ENCODE data around the gene ADIG.

ADIG gene

DNA sequence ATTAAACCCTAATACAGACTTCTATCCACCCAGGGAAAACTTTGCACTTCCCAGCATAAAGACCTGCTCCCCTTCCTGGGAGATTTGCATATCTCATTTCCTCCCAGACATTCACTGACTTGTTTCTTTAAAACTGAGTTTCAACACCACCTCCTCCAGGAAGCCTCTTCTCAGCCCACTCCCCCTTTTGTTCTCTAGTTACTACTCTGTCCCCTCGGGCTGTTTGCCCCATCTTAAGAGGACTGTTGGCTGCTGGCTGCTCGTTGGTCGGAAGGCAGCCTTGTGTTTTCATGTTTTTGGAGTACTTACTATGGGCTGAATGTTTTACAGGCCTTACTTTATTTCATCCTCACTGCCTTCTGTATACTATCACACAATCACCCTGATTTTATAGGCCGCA, 27.2 kb downstream of the ADIG start:
- Histone ChIP-seq H3K27me3 (ENCODE audit: control insufficient read depth, insufficient read depth, low read length) (peaks cover under 1% of the 10 kb centered on the region), H3K27ac (ENCODE audit: low read length) (no peak overlapping the region), H3K9ac (ENCODE audit: low read length) (no peak overlapping the region), H3K36me3 (ENCODE audit: control insufficient read depth, low read depth, low read length) (no peaks in the 10 kb centered on the region), H3K4me1 (ENCODE audit: control insufficient read depth, low read depth, low read length) (peaks cover 5% of the 10 kb centered on the region), H3K4me3 (ENCODE audit: low read length) (no peak overlapping the region), H3K9me3 (ENCODE audit: control insufficient read depth, low read depth, low read length) (no peaks in the 10 kb centered on the region)

DNA sequence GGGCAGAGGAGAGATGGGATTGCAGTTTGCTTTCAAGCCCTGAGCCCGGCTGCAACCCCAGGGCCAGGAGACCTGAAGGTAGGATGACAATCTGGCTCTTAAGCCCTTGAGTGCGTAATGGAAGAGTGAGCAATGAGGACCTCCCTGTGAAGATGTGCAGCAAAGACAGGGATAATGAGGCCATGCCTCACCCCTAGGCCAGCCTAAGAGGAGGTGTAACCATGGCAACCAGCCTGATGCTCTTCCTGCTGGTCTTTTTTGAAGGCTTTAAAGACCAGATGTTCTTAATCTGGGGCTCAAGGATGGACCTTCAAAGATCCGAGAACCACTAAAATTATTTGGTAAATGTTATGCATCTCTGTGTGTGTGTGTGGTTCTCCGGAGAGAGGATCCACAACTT, 28.8 kb downstream of the ADIG start:
- Histone ChIP-seq H3K27me3 (ENCODE audit: control insufficient read depth, insufficient read depth, low read length) (no peaks in the 10 kb centered on the region), H3K4me1 (ENCODE audit: control insufficient read depth, low read depth, low read length) (peaks cover 5% of the 10 kb centered on the region), H3K36me3 (ENCODE audit: control insufficient read depth, low read depth, low read length) (no peaks in the 10 kb centered on the region), H3K9ac (ENCODE audit: low read length) (no peak overlapping the region), H3K27ac (ENCODE audit: low read length) (no peak overlapping the region), H3K9me3 (ENCODE audit: control insufficient read depth, low read depth, low read length) (no peaks in the 10 kb centered on the region), H3K4me3 (ENCODE audit: low read length) (no peak overlapping the region)

DNA sequence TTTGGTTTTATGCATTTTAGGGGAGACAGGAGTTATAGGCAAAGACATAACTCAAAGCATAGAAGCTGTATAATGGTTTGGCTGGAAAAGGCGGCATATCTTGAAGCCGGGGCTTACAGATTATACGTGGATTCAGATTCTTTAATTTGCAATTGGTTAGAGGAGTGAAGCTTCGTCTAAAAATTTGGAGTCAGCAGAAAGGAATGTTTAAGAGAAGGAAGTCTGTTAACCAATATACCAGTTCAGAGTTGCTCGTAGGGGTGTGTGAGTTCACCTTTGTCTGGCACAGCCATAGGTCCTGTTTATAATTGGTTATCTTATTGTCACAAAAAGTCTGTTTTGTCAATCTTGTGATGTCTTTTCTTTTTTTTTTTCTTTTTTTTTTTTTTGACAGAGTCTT, 29.5 kb downstream of the ADIG start:
- H3K9me3 ChIP-seq (ENCODE audit: control insufficient read depth, low read depth, low read length) = no peaks in the 10 kb centered on the region
- no peaks in the 10 kb centered on the region for H3K36me3 ChIP-seq (ENCODE audit: control insufficient read depth, low read depth, low read length)
- no peak overlapping the region for H3K27ac ChIP-seq (ENCODE audit: low read length)
- H3K4me3 ChIP-seq (ENCODE audit: low read length) = no peak overlapping the region
- no peaks in the 10 kb centered on the region for H3K27me3 ChIP-seq (ENCODE audit: control insufficient read depth, insufficient read depth, low read length)
- no peak overlapping the region for H3K9ac ChIP-seq (ENCODE audit: low read length)
- peaks cover 5% of the 10 kb centered on the region for H3K4me1 ChIP-seq (ENCODE audit: control insufficient read depth, low read depth, low read length)

DNA sequence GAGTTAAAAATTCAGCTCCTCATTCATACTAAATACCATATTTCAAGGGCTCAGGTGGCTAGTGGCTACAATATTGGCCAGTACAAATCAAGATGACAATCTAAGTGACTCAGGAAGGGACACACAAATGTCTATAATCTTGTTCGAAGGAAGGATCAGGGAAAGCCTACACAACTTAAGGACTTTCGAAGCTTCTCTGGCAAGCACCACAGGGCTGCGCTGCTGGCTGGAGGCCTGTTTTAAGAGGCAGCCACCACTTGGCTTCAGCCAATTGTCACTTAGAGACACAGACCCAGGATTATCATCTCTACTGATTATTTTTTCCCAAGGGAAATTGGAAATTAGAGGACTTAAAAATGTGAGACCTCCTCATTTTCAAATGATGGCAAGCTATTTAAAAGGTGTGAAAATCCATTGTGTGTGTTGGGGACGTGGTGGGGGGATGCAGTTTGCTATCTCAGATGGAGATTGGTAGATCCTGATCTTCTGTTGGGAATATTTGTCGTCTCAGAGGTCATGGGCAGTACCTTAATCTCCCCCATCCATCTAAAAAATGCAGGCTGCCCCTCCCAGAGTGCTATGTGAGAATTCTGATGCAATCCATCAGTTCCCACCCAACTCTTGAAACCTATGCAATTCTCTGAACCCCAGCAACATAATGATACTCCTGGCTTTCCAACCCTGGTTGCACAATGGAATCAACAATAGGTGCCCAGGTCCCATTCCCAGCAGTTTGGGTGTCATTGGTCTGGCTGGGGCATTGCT, 31.9 kb downstream of the ADIG start:
- Histone ChIP-seq H3K9ac (ENCODE audit: low read length) (no peak overlapping the region), H3K9me3 (ENCODE audit: control insufficient read depth, low read depth, low read length) (no peaks in the 10 kb centered on the region), H3K4me3 (ENCODE audit: low read length) (no peak overlapping the region), H3K27ac (ENCODE audit: low read length) (no peak overlapping the region), H3K36me3 (ENCODE audit: control insufficient read depth, low read depth, low read length) (no peaks in the 10 kb centered on the region), H3K27me3 (ENCODE audit: control insufficient read depth, insufficient read depth, low read length) (no peaks in the 10 kb centered on the region), H3K4me1 (ENCODE audit: control insufficient read depth, low read depth, low read length) (peaks cover 2% of the 10 kb centered on the region)

DNA sequence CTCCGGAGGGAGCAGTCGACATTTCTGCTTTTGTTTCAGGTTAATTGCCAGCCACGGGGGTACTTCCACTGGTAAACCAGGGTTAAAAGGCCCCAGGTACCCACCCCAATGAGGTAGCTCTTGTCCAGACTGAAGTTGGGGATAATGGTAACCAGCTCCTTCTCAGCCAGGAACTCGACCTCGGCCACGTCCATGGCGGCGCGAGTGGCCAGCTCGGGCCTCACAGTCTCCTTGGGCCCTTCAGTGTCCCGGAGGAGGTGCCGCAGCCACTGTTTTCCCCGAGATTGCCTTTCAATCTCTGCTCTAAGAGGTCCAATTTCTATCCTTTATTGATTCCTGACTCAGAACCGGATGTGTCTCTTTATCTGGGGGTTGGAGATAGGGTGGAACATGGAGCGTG, 34.3 kb downstream of the ADIG start:
- no peaks in the 10 kb centered on the region for H3K27me3 ChIP-seq (ENCODE audit: control insufficient read depth, insufficient read depth, low read length)
- H3K4me3 ChIP-seq (ENCODE audit: low read length) = no peak overlapping the region

DNA sequence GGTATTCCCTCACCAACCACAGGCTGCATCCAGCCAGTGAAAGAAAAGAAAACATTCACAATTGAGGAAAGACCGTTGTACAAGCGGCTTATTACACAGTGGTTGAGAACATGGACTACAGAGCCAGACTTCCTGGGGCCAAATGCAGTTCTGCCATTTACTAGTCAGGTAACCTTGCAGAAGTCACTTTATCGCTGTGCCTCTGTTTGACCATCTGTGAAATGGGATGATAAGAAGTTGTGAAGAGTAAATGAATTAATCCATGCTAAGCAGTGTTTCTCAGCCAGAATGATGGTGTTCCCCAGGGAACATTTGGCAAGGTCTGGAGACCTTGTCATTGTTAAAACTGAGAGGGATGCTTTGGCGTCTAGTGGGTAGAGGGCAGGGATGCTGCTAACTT, 35.5 kb downstream of the ADIG start:
- H3K36me3 ChIP-seq (ENCODE audit: control insufficient read depth, low read depth, low read length) = no peaks in the 10 kb centered on the region
- H3K27me3 ChIP-seq (ENCODE audit: control insufficient read depth, insufficient read depth, low read length) = no peaks in the 10 kb centered on the region
- peaks cover 13% of the 10 kb centered on the region for H3K4me1 ChIP-seq (ENCODE audit: control insufficient read depth, low read depth, low read length)
- no peaks in the 10 kb centered on the region for H3K9me3 ChIP-seq (ENCODE audit: control insufficient read depth, low read depth, low read length)
- H3K9ac ChIP-seq (ENCODE audit: low read length) = no peak overlapping the region
- no peak overlapping the region for H3K27ac ChIP-seq (ENCODE audit: low read length)
- no peak overlapping the region for H3K4me3 ChIP-seq (ENCODE audit: low read length)

More for the DNA sequence above, 34.3 kb downstream of the ADIG start:
- no peaks in the 10 kb centered on the region for H3K36me3 ChIP-seq (ENCODE audit: control insufficient read depth, low read depth, low read length)
- no peaks in the 10 kb centered on the region for H3K9me3 ChIP-seq (ENCODE audit: control insufficient read depth, low read depth, low read length)
- H3K4me1 ChIP-seq (ENCODE audit: control insufficient read depth, low read depth, low read length) = peaks cover 6% of the 10 kb centered on the region
- H3K27ac ChIP-seq (ENCODE audit: low read length) = no peak overlapping the region
- H3K9ac ChIP-seq (ENCODE audit: low read length) = no peak overlapping the region

DNA sequence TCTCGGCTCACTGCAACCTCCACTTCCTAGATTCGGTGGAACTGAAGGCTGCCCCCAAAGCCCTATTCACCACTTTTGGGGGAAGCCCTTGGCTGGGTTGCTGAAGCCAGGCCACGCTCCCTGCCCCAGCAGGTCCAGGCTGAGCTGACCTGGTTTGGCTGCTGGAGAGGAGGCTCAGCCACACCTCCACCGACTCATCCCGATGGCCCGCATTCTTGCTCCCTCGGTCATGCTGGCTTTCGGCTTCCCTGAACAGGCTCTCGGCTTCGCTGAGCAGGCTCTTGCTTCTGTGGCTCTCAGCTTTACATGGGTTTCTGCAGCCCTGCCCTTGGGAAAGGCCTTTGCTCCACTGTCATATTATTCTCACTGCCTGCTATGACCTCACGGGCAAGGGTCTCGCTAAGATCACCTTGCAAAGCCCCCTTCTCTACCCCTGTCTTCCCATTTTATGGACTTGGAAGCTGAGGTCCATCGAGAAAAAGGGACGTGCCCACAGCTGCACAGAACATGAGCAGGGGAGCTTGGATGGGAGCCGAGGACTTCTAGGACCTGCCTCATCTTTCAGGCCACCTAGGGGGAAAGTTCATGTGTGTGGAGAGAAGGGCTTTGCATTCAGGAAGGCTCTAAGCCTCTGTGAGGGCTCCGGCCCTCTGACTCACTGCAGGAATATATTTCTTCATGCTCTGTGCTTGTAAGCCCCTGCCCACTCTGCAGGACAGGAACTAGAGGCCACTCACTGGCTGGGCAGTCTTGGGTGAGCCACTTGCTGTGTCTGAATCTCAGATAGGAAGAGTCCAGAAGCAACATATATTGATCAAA, 36.2 kb downstream of the ADIG start:
- H3K4me1 ChIP-seq (ENCODE audit: control insufficient read depth, low read depth, low read length) = peaks cover 13% of the 10 kb centered on the region
- no peak overlapping the region for H3K9ac ChIP-seq (ENCODE audit: low read length)
- no peak overlapping the region for H3K4me3 ChIP-seq (ENCODE audit: low read length)
- no peaks in the 10 kb centered on the region for H3K27me3 ChIP-seq (ENCODE audit: control insufficient read depth, insufficient read depth, low read length)
- H3K27ac ChIP-seq (ENCODE audit: low read length) = no peak overlapping the region
- H3K9me3 ChIP-seq (ENCODE audit: control insufficient read depth, low read depth, low read length) = no peaks in the 10 kb centered on the region
- no peaks in the 10 kb centered on the region for H3K36me3 ChIP-seq (ENCODE audit: control insufficient read depth, low read depth, low read length)

DNA sequence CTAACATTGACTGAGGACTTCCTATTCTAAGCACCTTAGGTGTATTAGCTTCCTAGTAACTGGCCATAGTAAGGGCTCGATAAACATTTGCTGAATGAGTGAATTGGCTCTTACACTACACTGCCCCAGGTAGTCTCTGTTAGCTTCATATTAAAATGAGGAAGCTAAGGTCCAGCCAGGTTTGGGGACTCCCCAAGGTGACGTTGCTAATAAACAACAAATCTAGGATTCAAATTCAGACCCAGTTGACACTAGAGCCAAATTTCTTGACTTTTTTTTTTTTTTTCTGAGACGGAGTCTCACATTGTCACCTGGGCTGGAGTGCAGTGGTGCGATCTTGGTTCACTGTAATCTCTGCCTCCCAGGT, 36.8 kb downstream of the ADIG start:
- H3K27ac ChIP-seq (ENCODE audit: low read length) = no peak overlapping the region
- H3K4me1 ChIP-seq (ENCODE audit: control insufficient read depth, low read depth, low read length) = peaks cover 13% of the 10 kb centered on the region
- H3K36me3 ChIP-seq (ENCODE audit: control insufficient read depth, low read depth, low read length) = no peaks in the 10 kb centered on the region
- H3K27me3 ChIP-seq (ENCODE audit: control insufficient read depth, insufficient read depth, low read length) = no peaks in the 10 kb centered on the region
- no peak overlapping the region for H3K9ac ChIP-seq (ENCODE audit: low read length)
- no peak overlapping the region for H3K4me3 ChIP-seq (ENCODE audit: low read length)
- H3K9me3 ChIP-seq (ENCODE audit: control insufficient read depth, low read depth, low read length) = no peaks in the 10 kb centered on the region

DNA sequence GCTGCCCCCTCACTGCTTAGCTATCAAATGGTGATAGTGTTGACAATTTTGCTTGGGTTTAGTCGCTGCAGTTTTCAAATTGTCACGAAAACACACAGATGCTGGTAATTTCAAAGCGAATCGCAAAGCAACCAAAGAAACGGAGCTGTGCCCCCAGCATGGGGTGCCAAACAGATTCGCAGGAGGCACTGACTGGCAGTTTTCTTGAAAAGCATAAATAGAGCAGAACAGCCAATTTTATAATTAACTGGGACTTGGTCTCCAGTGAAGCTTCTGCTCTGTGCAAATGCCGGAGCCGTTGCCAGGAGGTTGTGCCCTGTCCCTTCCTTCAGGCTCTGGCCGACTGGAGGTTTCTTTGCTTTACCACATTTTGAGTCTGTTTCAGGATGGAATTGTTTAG, 39.4 kb downstream of the ADIG start:
- peaks cover 13% of the 10 kb centered on the region for H3K4me1 ChIP-seq (ENCODE audit: control insufficient read depth, low read depth, low read length)

DNA sequence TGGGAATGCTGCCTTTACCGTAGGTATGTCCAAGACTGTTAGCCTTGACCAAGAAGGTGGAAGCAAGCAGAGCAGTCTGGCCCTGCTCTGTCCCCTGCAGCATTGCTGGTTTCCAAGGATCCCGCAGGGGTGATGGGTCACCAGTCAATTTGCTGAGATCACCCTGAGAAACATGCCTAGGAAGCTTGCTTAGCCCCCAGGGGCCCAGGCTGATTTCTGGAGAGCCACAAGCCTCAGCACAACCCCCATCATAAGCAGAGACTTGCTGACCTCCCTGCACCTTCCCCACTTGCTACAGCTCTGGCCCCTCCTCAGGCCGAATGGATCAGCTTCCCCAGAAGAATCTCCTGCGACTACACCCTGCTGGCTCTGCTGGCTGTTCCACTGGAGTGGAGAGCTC, 42.1 kb downstream of the ADIG start:
- Histone ChIP-seq H3K4me1 (ENCODE audit: control insufficient read depth, low read depth, low read length) (peaks cover 10% of the 10 kb centered on the region), H3K9ac (ENCODE audit: low read length) (no peak overlapping the region), H3K9me3 (ENCODE audit: control insufficient read depth, low read depth, low read length) (no peaks in the 10 kb centered on the region), H3K27ac (ENCODE audit: low read length) (no peak overlapping the region), H3K27me3 (ENCODE audit: control insufficient read depth, insufficient read depth, low read length) (no peaks in the 10 kb centered on the region), H3K36me3 (ENCODE audit: control insufficient read depth, low read depth, low read length) (no peaks in the 10 kb centered on the region), H3K4me3 (ENCODE audit: low read length) (no peak overlapping the region)

More for the DNA sequence above, 39.4 kb downstream of the ADIG start:
- H3K27me3 ChIP-seq (ENCODE audit: control insufficient read depth, insufficient read depth, low read length) = no peaks in the 10 kb centered on the region
- no peaks in the 10 kb centered on the region for H3K36me3 ChIP-seq (ENCODE audit: control insufficient read depth, low read depth, low read length)
- H3K9me3 ChIP-seq (ENCODE audit: control insufficient read depth, low read depth, low read length) = no peaks in the 10 kb centered on the region
- H3K27ac ChIP-seq (ENCODE audit: low read length) = no peak overlapping the region
- no peak overlapping the region for H3K9ac ChIP-seq (ENCODE audit: low read length)
- H3K4me3 ChIP-seq (ENCODE audit: low read length) = no peak overlapping the region

DNA sequence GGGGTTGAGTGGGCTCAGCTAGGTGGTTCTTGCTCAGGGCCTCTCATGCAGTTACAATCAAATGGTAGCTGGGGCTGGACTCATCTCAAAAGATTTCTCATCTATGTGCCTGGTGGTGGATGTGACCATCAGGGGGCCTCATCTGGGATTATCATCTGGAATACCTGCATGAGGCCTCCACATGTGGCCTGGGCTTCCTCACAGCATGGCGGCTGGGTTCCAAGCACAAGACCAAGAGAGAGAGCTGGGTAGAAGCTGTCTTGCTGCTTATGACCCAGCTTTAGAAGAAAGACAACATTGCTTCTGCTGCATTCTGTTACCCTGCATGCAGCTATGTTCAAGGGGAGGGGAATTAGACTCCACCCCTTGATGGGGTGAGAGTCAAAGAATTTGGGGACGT, 43.1 kb downstream of the ADIG start:
- H3K27ac ChIP-seq (ENCODE audit: low read length) = no peak overlapping the region
- no peak overlapping the region for H3K4me3 ChIP-seq (ENCODE audit: low read length)
- H3K4me1 ChIP-seq (ENCODE audit: control insufficient read depth, low read depth, low read length) = peaks cover 16% of the 10 kb centered on the region
- H3K9ac ChIP-seq (ENCODE audit: low read length) = no peak overlapping the region
- H3K9me3 ChIP-seq (ENCODE audit: control insufficient read depth, low read depth, low read length) = no peaks in the 10 kb centered on the region
- no peaks in the 10 kb centered on the region for H3K27me3 ChIP-seq (ENCODE audit: control insufficient read depth, insufficient read depth, low read length)
- no peaks in the 10 kb centered on the region for H3K36me3 ChIP-seq (ENCODE audit: control insufficient read depth, low read depth, low read length)

DNA sequence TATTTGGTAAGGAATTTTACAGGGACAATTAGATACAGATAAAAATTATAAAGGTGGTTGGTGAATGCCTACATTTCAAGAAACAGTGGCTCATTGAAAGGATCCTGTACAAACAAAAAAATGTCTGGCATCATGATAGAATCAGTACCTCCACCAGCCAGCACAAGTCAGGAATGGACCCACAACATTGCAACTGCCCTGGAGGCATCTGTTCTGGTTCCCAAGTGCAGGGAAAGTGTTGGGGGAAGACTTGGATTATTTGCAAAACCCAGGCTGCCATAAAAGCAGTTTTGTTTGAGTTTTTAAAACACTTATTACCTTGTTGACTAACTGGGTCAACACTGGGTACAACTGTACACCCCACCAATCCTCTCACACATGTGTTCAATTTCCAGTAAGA, 44.9 kb downstream of the ADIG start:
- Histone ChIP-seq H3K4me1 (ENCODE audit: control insufficient read depth, low read depth, low read length) (peaks cover 9% of the 10 kb centered on the region), H3K36me3 (ENCODE audit: control insufficient read depth, low read depth, low read length) (no peaks in the 10 kb centered on the region), H3K27ac (ENCODE audit: low read length) (no peak overlapping the region), H3K9ac (ENCODE audit: low read length) (no peak overlapping the region), H3K4me3 (ENCODE audit: low read length) (no peak overlapping the region), H3K9me3 (ENCODE audit: control insufficient read depth, low read depth, low read length) (no peaks in the 10 kb centered on the region), H3K27me3 (ENCODE audit: control insufficient read depth, insufficient read depth, low read length) (no peaks in the 10 kb centered on the region)

Measured in iPS-18a (cell line).